GM10847 (cell line): ENCODE data around the gene TFG.

ENCODE experiments used
- POLR2A ChIP-seq: IDR thresholded peaks from 2 replicates; pipeline ENCODE4 v1.6.1; 2011; ENCODE audit not compliant: insufficient read length; ENCODE audit errors: extremely low read depth

Gene TFG

DNA sequence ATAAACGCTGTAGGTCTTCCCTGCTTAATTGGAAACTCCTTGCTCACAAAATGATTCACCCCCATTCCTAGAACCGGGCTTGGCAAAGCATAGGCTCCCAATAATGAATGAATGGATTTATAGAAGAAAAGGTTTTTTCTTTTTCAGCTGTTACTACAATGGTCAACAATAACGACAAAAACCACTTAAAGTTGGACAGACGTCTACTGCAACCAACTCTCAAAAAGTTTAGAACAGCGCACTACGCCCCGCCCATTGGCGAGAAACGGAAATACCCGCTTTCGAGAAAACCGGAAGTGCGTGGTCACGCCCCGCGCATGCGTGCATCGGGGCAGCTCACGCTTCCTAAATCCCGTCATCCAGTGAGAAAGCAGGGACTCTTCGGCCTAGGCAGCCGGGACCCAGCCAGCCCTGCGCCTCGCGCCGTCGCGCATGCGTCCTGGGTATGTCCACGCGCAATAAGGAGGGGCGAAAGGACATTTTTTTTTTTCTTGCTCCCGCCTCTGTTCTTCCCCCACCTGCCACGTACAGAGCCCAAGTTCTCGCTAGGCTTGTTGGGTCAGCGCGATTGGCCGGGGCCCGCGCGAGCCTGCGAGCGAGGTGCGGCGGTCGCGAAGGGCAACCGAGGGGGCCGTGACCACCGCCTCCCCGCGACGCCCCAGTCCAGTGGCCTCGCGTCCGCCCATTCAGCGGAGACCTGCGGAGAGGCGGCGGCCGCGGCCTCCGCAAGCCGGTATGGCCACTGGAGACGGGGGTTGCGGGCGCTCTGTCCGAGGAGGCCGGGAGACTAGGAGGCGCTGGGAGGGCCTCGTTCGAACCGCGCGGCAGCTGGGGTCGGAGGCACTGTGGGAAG lies at the start of gene TFG:
Gene TFG, plus strand, starts transcription at position 506 of the 853 bp plus-strand sequence. CDS start 4,192 bp downstream, outside the sequence.
- TF ChIP-seq POLR2A, result peak; percentile 58

DNA sequence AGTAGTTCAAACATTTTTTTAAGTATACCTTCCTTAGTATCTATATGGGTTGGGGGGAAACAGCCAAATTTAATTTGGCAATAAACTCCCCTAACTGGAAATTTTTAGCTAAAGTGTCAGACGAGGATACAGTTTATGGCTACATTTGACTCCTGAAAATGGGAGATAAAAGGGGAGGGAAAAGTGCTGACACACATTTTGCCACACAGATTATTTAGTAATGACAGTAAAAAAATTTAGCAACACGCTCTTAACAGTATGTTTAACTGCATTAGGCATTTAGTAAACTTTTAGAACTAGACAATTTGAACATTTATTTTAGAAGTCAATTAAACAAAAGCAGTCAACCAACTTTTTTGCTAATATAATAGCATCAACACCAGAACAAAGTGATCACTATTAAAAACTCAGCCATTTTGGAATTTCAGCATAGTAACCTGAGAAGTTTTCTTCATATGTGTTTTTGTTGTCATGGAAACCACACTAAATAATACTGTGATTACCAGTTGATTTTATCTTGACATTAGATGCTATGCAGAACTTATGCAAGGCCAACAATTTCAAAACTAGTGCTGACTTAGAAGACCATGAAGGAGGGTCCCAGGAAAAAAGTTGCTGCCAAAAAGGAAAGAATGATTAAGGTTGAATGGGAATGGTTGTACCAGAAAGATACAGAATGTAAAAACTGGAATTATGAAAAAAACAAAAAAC lies 47.0 kb upstream of the TFG start:
- no peak for TF ChIP-seq POLR2A

DNA sequence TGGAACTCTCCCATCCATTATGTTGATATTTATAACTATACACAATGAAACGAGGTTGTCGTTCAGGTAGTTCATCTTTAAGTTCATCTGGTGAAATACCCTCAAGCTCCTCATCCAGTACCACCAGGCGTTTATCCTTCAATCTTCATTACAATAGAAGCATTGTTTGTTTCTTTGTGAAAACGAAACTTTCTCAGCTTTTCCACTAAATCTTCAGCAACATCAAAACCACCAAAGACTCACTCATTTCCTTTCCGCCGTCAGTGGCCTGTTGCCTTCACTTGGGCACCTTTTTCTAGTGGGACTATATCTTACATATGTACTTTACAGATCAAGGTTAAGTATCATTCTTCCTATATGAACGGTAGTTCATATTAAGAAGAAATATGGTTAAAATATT lies 44.1 kb upstream of the TFG start:
- no peak for TF ChIP-seq POLR2A

DNA sequence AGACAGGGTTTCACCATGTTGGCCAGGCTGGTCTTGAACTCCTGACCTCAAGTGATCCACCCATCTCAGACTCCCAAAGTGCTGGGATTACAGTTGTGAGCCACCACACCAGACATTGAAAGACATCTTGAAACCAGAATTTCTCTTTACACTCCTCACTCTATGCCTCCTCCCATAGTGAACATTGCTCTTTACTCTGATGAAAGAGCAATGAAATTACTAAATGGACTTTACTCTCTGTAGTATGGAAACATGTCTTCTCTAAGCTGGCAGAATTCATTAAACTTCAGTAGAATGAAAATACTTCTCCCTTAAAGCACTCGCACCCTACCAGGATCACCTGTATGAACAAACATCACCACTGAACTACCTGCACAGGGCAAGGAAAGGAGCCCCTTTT lies 27.8 kb upstream of the TFG start:
- no peak for TF ChIP-seq POLR2A

DNA sequence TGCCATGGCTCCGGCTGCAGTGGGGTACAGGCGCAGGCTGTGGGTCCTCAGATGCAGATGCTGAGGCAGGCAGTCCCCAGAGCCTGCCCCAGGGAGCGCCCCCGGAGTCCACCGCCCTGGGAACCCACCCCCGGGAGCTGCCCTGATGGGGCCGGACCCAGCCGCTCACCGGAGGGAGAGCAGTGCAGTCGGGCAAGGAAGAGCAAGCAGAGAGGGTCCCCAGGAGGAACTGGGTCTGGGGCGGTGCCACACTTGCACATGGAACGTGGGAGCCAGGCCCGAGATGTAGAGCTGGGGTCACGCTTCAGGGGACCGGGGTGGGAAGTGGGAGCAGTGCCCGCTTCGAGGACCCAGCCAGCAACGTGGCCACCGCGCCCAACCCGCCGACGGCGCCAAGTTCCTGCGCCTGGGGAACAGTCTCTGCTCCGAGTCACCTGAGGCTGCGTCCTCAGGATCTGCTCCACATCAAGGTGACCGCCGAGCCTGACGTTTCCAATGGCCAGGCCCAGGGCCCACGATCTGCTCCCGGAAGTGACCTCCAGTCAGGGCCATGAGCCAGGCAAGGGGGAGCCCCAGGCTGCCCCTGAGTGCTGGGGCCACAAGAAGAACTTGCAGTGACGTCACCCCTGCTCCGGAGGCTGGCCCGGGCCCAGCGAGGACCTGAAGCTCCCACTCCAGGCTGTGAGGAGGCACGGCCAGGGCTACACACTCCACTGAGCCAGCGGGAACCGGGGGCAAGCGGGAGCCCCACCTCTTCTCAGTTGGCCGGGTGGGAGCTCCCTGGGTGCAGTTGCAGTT lies 27.0 kb upstream of the TFG start:
- TF ChIP-seq POLR2A, result no peak

DNA sequence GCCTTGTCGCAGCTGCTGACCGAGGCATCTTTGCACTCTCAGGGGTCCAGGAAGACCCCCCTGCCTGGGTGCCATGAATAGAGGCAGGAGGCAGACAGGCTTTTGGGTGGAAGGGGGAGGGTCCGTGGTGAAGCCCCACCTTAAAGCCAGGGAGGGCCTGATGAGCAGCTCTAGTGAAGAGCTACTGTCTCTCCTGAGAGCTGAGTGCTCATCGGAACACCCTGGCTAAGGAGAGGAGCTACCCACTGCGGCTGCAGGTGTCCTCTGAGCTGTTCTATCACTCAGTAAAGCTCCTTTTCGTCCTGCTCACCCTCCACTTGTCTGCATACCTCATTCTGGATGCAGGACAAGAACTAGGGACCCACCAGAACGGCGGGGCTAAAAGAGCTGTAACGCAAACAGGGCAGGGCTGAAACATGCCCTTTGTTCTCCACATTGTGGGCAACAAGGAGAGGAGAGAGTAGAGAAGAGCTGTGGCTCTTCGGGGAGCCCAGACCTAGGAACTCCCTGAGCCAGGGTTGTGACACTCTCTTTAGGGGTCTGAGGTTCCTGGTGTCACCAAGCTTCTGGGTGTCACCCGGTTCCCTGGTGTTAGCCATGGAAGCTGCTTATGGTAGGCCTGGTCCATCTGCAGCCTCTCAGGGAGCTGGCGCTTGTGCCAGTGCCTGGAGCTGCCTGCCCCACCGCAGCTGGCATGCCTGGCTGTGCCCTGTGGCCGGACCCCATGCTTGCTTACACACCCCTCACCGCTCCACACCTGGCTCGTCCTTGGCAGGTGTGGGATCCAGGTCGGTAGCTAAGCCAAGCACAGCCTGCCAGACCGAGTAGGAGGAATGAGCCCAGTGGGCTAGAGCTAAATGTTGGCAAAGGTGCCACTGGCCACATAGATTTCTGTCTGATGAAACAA lies 26.2 kb upstream of the TFG start:
- TF ChIP-seq POLR2A, result no peak

DNA sequence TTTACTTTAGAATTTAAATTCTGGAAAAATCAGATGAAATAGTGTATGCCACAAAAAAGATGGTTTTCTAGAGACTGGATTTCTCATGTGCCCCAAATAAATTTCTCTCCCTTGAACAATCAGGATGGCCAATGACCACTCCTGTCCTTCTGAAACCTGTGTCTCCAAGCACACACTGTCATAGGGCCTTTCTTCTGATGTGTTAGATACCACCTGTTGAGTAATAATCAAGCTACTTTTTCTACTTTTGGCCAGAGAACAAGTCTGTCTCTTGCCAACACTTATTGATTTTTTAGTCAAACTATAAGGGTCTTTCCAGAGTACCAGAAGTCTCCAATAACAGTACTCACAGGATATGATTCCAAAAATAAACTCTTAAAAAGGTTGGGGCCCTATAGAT lies 16.1 kb upstream of the TFG start:
- TF ChIP-seq POLR2A, result no peak

DNA sequence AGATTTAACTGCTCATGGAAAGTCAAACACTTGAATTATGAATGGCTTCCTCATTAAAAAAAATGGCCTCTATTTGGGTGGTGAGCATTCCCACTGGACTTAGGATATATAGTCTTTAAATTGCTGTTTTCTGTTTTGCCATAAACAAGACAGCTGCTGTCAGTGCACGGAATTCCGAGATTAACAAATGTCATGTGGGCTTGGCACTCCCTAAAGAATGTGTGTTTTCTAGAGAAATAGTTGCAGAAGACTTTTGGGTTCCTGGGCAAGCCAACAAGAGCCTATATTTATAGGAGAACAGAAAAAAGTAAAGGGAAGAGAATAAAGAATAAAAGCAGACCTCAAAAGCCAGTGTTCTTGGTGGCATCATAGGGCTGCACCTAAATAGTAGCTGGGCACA lies 13.6 kb upstream of the TFG start:
- TF ChIP-seq POLR2A, result no peak

DNA sequence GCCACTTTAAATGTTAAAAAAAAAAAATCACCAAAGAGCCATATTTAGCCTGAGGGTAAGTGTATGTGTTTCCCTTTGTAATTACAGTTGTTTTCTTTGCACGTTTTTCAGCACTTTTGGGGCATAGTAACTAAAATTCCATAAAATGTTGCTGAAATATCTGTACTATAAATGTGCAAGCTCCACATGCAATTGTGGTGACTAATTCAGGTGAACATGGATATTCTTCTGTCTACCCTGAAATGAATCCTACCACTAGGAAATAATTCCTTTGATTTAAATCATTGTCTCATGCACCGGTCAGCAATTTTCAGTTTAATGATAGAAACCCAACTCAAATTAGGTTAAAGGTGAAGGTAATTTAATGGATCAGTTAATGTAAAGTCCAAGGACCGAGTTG lies 13.1 kb upstream of the TFG start:
- no peak for TF ChIP-seq POLR2A

DNA sequence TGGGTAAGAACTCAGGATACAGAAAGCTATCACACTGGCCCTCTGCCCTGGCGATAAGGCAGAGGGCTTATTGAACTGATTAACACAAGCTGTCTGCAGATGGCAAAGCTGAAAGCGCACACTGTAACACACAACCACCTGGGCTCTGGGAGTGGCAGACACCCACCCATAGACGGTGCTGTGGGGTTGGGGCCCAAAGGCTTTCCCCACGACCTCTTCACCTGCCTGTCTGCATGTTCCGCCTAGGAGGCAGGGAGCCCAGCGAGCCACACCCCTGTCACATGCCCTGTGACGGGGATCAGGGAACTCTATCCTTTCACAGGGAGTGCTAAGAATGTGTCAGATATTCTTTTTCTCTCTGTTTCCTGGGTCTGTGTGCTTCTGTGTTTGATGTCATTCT lies 12.1 kb upstream of the TFG start:
- no peak for TF ChIP-seq POLR2A

DNA sequence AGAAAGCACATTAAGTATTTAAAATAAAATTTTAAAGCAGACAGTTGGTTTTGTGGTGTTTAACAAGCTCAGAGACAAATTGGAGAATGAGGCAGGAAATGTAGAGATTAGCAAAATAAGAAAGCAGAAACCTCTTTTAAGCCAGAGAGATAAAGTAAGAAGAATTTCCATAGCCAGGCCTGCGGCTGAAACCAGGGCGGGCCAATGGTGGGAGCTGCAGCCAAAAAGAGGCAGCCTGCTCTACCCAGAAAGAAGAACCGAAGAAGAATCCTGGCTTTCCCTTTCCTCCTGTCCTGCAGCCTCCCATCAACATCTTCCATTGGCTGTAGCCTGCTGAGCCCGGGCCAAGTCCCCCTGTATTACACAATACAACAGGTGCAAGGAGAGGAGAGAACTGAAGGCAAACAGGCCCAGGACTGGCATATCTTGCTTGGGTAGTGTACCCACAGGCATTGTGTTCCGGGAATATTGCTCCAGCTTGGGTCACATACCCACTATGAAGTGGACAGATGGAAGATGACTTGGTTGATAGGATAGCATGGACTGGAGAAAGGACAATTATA lies 11.5 kb upstream of the TFG start:
- no peak for TF ChIP-seq POLR2A

DNA sequence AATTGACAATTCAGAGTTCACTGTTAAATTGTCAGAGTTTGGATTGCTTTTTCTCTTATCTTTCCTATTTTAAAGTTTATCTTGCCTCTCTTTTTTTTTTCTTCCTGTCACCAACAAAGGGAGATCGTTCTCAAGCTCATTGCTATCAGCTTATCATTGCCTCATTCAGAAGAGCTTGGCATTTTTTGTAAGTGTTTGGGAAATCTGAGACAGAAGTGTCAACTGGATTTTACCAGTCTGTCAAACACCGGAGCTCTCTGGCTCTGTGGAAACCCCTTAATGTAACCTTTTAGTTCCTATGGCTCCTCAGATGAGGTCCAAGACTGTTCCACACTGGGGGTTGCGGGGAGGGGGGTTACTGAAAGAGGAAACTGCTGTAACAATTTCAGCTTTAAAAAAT lies 10.6 kb upstream of the TFG start:
- TF ChIP-seq POLR2A, result no peak

DNA sequence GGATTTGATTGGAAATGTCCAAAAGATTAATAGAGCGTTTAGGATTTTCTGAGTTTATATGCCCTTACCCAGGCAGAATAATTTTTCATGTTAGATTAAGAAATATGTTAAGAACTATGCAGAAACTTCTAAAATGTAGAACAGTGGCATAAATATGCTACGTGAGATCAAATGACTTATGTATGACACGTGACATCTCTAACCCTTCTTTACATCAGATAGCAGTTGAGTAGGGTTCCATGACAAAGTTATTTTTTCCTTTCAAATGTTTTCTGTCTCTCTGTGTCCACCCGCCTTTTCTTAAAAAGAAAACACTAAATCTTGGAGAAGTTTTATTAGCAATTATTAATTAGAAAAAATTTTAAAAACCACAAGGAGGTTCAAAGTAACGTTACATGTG lies 8.6 kb upstream of the TFG start:
- TF ChIP-seq POLR2A, result no peak
